HFF-Myc (cell line): Measurements from ENCODE around the gene TMEM154.

ENCODE experiments used
- DNase-seq: peaks from one replicate; pipeline ENCODE4 v3.0.0-alpha.2; 2011; ENCODE audit warnings: low read depth; ENCODE audit errors: extremely low read depth
- H3K4me3 ChIP-seq: replicated peaks from 2 replicates; pipeline ENCODE4 v1.5.1; 2011; ENCODE audit warnings: low read depth, mild to moderate bottlenecking, control low read depth, low read length
- TF ChIP-seq, protein P1 (sequence below): IDR thresholded peaks from 2 replicates; pipeline ENCODE4 v1.5.1; 2012; ENCODE audit warnings: mild to moderate bottlenecking, low read depth, low read length, control low read depth; ENCODE audit errors: missing control alignments

The TMEM154 gene

DNA sequence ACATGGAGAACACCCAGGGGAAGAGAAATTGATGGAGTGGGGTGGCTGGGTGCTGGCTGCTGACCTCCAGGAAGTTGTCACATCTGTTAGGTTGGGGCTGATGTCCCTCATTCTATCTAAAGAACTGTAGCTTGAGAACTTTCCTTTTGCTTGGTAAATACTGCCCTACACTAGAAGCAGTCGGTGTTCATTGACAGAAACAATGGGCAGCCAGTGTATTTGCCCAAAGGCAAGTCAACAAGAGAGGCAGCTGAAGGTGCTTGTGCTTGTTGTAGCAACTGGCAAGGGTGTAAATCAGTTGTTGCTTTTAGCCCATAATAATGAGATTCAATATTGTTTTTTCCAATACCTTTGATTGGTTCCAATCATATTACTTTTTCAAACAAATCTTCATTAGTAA, 956 bp downstream of the TMEM154 start:
- DNase-seq: no peak
- peak overlapping the region; percentile 54 for H3K4me3 ChIP-seq
- TF ChIP-seq, protein P1, sequence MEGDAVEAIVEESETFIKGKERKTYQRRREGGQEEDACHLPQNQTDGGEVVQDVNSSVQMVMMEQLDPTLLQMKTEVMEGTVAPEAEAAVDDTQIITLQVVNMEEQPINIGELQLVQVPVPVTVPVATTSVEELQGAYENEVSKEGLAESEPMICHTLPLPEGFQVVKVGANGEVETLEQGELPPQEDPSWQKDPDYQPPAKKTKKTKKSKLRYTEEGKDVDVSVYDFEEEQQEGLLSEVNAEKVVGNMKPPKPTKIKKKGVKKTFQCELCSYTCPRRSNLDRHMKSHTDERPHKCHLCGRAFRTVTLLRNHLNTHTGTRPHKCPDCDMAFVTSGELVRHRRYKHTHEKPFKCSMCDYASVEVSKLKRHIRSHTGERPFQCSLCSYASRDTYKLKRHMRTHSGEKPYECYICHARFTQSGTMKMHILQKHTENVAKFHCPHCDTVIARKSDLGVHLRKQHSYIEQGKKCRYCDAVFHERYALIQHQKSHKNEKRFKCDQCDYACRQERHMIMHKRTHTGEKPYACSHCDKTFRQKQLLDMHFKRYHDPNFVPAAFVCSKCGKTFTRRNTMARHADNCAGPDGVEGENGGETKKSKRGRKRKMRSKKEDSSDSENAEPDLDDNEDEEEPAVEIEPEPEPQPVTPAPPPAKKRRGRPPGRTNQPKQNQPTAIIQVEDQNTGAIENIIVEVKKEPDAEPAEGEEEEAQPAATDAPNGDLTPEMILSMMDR: no peak

DNA sequence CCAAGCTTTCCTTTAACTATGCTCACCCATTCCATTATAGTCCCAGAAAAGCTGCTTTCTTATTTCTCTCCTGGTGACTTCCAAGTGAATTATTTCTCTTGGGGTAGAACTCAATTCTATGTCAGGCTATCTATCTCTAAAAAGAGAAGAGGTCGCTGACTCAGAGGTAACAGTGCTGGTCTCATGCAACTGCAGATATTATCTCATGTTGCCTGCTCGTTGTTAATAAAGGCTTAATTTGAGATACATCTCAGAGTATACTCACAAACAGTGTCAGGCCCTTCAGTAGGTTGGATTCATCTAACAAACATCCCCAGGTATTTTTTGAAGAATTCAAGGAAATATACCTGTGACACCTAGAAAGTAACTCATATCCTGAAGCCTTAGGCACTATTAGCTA, 2.7 kb downstream of the TMEM154 start:
- H3K4me3 ChIP-seq: no peak overlapping the region
- DNase-seq: no peak
- TF ChIP-seq, protein P1: no peak

DNA sequence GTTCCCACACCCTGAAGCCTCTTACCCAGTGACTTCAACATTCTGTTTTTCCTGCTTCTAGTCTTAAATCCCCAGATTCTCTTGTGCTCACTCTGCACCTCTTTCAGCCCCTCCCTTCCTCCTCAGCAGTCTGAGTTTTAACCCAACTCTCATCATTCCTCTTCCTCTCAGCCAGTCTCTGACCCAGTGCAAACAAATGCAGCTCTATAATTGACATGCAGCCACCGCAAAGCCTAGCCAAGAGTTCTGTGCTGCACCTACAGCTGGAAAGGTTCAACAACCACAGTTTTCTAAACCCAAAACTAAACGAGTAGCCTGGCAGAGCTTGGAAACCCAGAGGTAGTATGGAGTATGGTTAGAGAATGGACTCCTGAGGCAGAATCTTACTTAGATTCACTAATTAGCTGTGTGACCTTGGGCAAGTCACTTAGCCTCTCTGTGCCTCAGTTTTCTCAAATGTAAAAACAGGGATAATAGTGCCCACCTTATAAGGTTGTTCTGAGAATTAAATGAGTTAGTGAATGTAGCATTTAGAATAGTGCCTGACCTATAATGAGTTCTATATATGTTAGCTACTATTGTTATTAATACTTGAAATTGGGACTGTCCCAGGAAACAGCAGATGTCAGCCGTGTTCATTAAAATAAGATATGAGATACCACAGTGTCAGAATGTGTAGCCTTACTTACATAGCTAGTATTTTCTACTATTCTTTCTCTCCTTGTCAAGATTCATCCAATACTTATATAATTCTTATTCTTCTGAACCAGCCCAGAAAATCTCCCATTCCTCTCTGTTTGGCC, 3.5 kb downstream of the TMEM154 start:
- H3K4me3 ChIP-seq: no peak overlapping the region
- TF ChIP-seq, protein P1: no peak
- no peak for DNase-seq

DNA sequence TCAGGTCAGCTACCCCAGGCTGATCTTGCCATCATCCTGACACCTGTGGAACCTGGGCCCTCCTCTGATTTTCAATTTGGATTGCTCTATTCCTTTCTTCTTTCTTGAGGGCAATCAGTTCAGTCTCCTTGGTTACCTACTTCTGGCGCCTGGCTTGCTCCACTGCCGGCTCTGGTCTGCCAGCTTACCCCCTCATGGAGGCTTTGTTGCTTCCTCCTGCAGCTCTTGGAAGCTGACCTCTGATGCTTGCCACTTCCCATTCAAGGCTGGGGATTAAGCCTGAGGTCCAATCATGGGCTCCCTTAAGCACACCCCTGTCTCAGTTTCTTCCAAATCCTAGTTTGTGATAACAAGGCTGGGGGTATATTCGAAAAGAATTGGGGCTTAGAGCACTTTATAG, 5.4 kb downstream of the TMEM154 start:
- TF ChIP-seq, protein P1: no peak
- H3K4me3 ChIP-seq: no peak overlapping the region
- DNase-seq: no peak

DNA sequence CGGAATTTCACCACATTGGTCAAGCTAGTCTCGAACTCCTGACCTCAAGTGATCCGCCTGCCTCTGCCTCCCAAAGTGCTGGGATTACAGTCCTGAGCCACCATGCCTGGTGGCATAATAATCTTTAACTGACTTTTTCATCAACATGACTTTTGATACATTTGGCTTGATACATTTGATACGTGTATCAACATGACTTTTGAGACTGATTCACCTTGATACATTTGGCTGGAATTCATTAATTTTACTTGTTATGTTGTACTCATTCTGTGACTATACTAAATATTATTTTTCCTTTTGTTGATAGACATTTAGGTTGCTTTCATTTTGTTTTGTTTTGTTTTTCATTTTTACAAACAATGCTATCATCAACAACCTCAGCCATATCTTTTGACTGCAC, 6.3 kb downstream of the TMEM154 start:
- TF ChIP-seq, protein P1: no peak
- DNase-seq: no peak
- no peak overlapping the region for H3K4me3 ChIP-seq

DNA sequence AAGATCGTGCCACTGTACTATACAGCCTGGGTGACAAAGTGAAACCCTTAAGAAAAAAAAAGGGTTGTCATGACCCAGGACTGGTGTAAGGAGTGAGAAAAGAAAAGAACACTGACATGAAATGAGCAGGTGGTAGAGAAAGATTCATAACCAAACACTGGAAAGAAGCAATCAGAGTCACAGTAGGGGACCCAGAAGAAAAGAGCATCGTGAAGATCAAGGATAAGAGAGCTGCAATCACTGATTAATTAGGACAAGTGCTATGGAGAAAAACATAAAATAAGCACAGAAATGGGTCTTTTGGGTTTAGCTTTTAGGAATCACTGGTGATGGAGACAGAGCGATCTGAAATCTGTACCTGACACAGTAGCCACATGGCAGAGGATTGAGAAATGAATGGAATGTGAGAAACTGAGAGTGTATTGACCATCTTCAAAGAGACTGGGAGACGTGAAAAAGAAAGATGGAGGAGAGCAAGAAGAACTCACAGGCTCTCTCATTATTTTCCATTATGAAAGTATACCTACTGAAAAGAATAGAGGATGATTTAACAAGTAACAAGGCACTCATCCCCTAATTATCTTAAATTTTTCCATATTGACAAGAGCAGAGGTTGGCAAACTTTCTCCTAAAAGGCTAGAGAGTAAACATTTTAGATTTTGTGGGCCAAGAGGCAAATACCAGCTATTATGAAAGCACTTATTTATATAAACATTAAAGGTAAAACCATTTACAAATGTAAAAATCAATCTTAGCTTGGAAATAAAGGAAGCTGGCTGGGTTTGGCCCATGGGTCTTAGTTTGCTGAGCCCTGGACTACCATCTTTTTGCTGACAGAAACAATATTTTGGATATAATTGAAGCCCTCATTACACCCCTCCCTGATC, 7.3 kb downstream of the TMEM154 start:
- TF ChIP-seq, protein P1: no peak
- no peak for DNase-seq
- no peak overlapping the region for H3K4me3 ChIP-seq
